Stomach (tissue), 4 donors: ENCODE data around the gene SGF29.
"Not testable (repeated sequence)": the region's sequence is repeated elsewhere in the genome, so short reads cannot be mapped to it uniquely, and the experiment has no call there.

Experiments used
- EP300 ChIP-seq: sonication (generic); formaldehyde crosslinking; IDR thresholded peaks from one replicate; pipeline ENCODE4 v1.6.1; 2017; ENCODE audit warnings: antibody characterized with exemption
- POLR2A ChIP-seq, 4 donors: fragments of 450-650 bp; IDR thresholded peaks; one replicate each; pipeline ENCODE4 v1.6.1; 2016; ENCODE audit warnings: antibody characterized with exemption in 4 of 4, control low read depth in 2 of 4, mild to moderate bottlenecking in 1 of 4, moderate library complexity in 1 of 4
- POLR2AphosphoS5 ChIP-seq, 3 donors: sonication (generic); formaldehyde crosslinking; IDR thresholded peaks; one replicate each; pipeline ENCODE4 v1.6.1; 2016; ENCODE audit warnings: antibody characterized with exemption in 3 of 3
- TF ChIP-seq, protein P1 (sequence below), 7 experiments: fragments of 450-650 bp in 4 of 7; fragments of 200-600 bp in 3 of 7; sonication (generic) in 3 of 7; IDR thresholded peaks; one replicate each; pipeline ENCODE4 v1.5.1; 2016 to 2019; ENCODE audit warnings: antibody characterized with exemption in 7 of 7, control low read depth in 2 of 7, mild to moderate bottlenecking in 1 of 7

DNA sequence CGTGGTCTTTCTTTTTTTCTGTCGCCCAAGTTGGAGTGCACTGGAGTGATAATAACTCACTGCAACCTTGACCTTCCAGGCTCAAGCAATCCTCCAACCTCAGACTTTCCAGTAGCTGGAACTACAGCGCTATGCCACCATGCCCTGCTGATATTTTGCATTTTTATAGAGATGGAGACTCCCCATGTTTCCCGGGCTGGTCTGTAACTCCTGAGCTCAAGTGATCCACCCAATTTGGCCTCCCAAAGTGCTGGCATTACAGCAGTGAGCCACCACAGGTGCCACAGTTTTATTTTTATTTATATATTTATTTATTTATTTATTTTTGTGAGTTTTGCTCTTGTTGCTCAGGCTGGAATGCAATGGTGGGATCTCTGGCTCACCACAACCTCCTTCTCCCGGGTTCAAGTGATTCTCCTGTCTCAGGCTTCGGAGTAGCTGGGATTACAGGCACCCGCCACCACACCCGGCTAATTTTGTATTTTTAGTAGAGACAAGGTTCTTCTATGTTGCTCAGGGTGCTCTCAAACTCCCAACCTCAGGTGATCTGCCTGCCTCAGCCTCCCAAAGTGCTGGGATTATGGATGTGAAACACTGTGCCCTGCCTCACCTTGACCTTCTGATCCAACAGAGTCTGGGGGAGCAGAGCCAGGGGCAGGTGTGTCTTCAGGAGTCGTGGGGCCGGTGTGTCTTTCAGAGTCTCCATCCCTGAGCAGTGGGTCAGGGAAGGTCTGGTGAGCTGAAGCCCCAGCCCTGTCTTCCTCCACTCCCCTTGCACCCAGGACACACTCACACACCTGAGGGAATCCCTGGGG is 54.2 kb downstream of the SGF29 start:
- TF ChIP-seq, protein P1, sequence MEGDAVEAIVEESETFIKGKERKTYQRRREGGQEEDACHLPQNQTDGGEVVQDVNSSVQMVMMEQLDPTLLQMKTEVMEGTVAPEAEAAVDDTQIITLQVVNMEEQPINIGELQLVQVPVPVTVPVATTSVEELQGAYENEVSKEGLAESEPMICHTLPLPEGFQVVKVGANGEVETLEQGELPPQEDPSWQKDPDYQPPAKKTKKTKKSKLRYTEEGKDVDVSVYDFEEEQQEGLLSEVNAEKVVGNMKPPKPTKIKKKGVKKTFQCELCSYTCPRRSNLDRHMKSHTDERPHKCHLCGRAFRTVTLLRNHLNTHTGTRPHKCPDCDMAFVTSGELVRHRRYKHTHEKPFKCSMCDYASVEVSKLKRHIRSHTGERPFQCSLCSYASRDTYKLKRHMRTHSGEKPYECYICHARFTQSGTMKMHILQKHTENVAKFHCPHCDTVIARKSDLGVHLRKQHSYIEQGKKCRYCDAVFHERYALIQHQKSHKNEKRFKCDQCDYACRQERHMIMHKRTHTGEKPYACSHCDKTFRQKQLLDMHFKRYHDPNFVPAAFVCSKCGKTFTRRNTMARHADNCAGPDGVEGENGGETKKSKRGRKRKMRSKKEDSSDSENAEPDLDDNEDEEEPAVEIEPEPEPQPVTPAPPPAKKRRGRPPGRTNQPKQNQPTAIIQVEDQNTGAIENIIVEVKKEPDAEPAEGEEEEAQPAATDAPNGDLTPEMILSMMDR (IDR thresholded peaks at IDR 0.05) = not testable (repeated sequence)
- TF ChIP-seq POLR2A (IDR thresholded peaks at IDR 0.05); EP300; POLR2AphosphoS5 (IDR thresholded peaks at IDR 0.05): not testable (repeated sequence)
